HepG2 (cell line): ENCODE data around the gene ZNF77. TPM values are rescaled to one million over a fixed set of nuclear protein-coding genes. Genes with fewer than 3 reads are reported as not detected.

ENCODE experiments used
- BCL6 ChIP-seq: IDR thresholded peaks from 2 replicates; pipeline ENCODE4 v1.6.1; 2016; ENCODE audit warnings: missing genetic modification reagents, missing compliant biosample characterization
- DR1 ChIP-seq: sonication (generic); formaldehyde crosslinking; IDR thresholded peaks from 2 replicates; pipeline ENCODE4 v1.8.0; 2021; ENCODE audit warnings: mild to moderate bottlenecking, missing genetic modification reagents, inconsistent platforms
- MEIS2 ChIP-seq: sonication (generic); formaldehyde crosslinking; IDR thresholded peaks from 2 replicates; pipeline ENCODE4 v1.9.0; 2021; ENCODE audit warnings: mild to moderate bottlenecking, missing genetic modification reagents
- SMAD1 ChIP-seq: sonication (generic); formaldehyde crosslinking; IDR thresholded peaks from 2 replicates; pipeline ENCODE4 v1.4.0; 2020; ENCODE audit warnings: missing genetic modification reagents, low read depth, mild to moderate bottlenecking, borderline replicate concordance
- ZFP36L2 ChIP-seq: sonication (generic); formaldehyde crosslinking; IDR thresholded peaks from 2 replicates; pipeline ENCODE4 v1.4.0; 2020; ENCODE audit warnings: missing genetic modification reagents
- ZFP90 ChIP-seq: sonication (generic); formaldehyde crosslinking; IDR thresholded peaks from 2 replicates; pipeline ENCODE4 v1.8.0; 2022; ENCODE audit warnings: missing genetic modification reagents, mild to moderate bottlenecking, inconsistent platforms, borderline replicate concordance
- ZNF230 ChIP-seq: sonication (generic); formaldehyde crosslinking; IDR thresholded peaks from 2 replicates; pipeline ENCODE4 v1.4.0; 2020; ENCODE audit warnings: mild to moderate bottlenecking, missing genetic modification reagents
- ZNF318 ChIP-seq: sonication (generic); formaldehyde crosslinking; IDR thresholded peaks from 2 replicates; pipeline ENCODE4 v1.4.0; 2020; ENCODE audit warnings: mild to moderate bottlenecking, missing genetic modification reagents
- ZNF558 ChIP-seq: sonication (generic); formaldehyde crosslinking; IDR thresholded peaks from 2 replicates; pipeline ENCODE4 v1.9.0; 2022; ENCODE audit warnings: mild to moderate bottlenecking, missing genetic modification reagents, borderline replicate concordance
- ZNF646 ChIP-seq: sonication (generic); formaldehyde crosslinking; IDR thresholded peaks from 2 replicates; pipeline ENCODE4 v1.9.0; 2021; ENCODE audit warnings: mild to moderate bottlenecking, missing genetic modification reagents
- ZNF768 ChIP-seq: sonication (generic); formaldehyde crosslinking; IDR thresholded peaks from 2 replicates; pipeline ENCODE4 v1.4.0; 2020; ENCODE audit warnings: missing genetic modification reagents
- ZNF792 ChIP-seq: IDR thresholded peaks from 2 replicates; pipeline ENCODE4 v1.6.1; 2016
- polyA plus RNA-seq, 8 experiments: library from polyadenylated mRNA; depleted of rRNA in 3 of 8; stranded (reverse) in 7 of 8; unstranded in 1 of 8; fragments of >200 nt; fragmentation: Illumina TruSeq in 4 of 8; extraction: Trizol in 4 of 8; gene quantifications; 2 replicates each; pipeline versions ENCODE4 v1.2.1 to v1.2.3, GENCODE V29; 2011 to 2016; ENCODE audit warnings: low read depth in 4 of 8, missing spikeins in 1 of 8, mixed read lengths in 1 of 8; ENCODE audit not compliant: insufficient read depth in 1 of 8
- total RNA-seq, 5 experiments: library from RNA; depleted of rRNA; stranded (reverse); fragments of >200 nt; fragmentation: Illumina TruSeq; extraction: Trizol; gene quantifications; 2 replicates each; pipeline ENCODE4 v1.2.3, GENCODE V29; 2016; ENCODE audit warnings: low read depth in 1 of 5

Gene ZNF77
- total and polyA plus RNA-seq, 2 of the 13 experiments (the other 11 are each of a cell fraction or from before 2014, with no cell fraction given): 7.1 to 11.5 TPM

GRCh38 chr19:2900296-2901252, 44.2 kb downstream of the ZNF77 start, which contains the start of gene ZNF57 (continued):
- TF ChIP-seq ZNF646: no peak
- peak; percentile 56; the same call in 1 of the 2 replicates for TF ChIP-seq ZNF768
- no peak for TF ChIP-seq ZFP36L2 (CRISPR knock-in tag)
- TF ChIP-seq ZFP90 (CRISPR knock-in tag): no peak
- TF ChIP-seq ZNF230: no peak
- no peak for TF ChIP-seq MEIS2 (CRISPR knock-in tag)
- no peak for TF ChIP-seq ZNF318 (CRISPR knock-in tag)
- peak; percentile 51 for TF ChIP-seq DR1
- TF ChIP-seq ZNF792 (CRISPR knock-in tag): no peak
- 0 out of 2 replicates have a peak, but pooled peaks have one; percentile 3 for TF ChIP-seq ZNF558
- TF ChIP-seq SMAD1 (CRISPR knock-in tag): no peak; the same call in 1 of the 2 replicates
- TF ChIP-seq BCL6 (CRISPR knock-in tag): 0 out of 2 replicates have a peak, but pooled peaks have one; percentile 19
